Measurements from ENCODE around the gene RBFOX2. TPM values are rescaled to one million over a fixed set of nuclear protein-coding genes. Genes with fewer than 3 reads are reported as not detected.

The RBFOX2 gene
- polyA plus RNA-seq, 1 of the 3 experiments (the other 2 are of a cell fraction) = 115 TPM

DNA sequence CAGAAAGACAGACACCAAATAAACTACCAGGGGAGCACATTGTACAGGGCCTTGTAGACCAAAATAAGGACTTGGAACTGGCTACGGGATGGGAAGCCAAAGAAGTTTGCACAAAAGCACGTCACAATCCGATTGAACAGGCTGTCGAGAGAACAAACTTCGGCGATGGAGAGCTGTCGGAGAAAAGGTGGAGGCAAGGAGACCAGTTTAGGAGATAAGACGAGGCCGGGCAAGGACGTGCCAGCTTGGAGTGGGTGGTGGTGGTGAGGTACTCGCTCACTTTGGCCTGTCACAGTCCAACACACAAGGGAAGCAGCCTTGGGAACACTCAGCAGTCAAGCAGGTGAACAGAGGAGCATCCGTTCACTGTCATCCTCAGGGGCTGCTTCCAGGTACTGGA, 291.9 kb downstream of the RBFOX2 start:
- Histone ChIP-seq H3K4me3 (ENCODE audit: low read depth in 2 of 2, low read length in 1 of 2) (no peak overlapping the region), H3K36me3 (replicated peaks in 1 of 2; ENCODE audit: control insufficient read depth in 1 of 2, insufficient read depth in 2 of 2, low read length in 1 of 2) (peaks cover 31 to 45% of the 10 kb centered on the region in 2 experiments), H3K4me1 (ENCODE audit: control insufficient read depth in 1 of 2, insufficient read depth in 2 of 2, low read depth in 1 of 2, low read length in 1 of 2) (peaks cover 12 to 21% of the 10 kb centered on the region in 2 experiments), H3K9me3 (no peaks in the 10 kb centered on the region), H4K20me1 (ENCODE audit: insufficient read depth) (no peaks in the 10 kb centered on the region), H3K4me2 (no peak overlapping the region), H3K9me2 (no peaks in the 10 kb centered on the region), H2AFZ (ENCODE audit: low read depth) (no peak overlapping the region), H3K27me3 (ENCODE audit: insufficient read depth) (no peaks in the 10 kb centered on the region), H3K27ac (ENCODE audit: low read depth in 2 of 2, low read length in 1 of 2) (no peak overlapping the region), H3K79me2 (ENCODE audit: insufficient read depth) (peaks cover 17% of the 10 kb centered on the region; the same call in 1 of the 2 replicates), H3K9ac (no peak overlapping the region), H3F3A (replicated peaks; ENCODE audit: insufficient read depth) (peaks cover 16% of the 10 kb centered on the region)
- CTCF ChIA-PET = no interaction called here
- no peak for DNase-seq
- no peak for TF ChIP-seq POLR2AphosphoS5 (IDR thresholded peaks at IDR 0.05; ENCODE audit: low read depth, low read length)
- no peak for TF ChIP-seq CHD2 (IDR thresholded peaks at IDR 0.05; ENCODE audit: low read length, partially characterized antibody)
- no peak for TF ChIP-seq FOSL2 (IDR thresholded peaks at IDR 0.05; ENCODE audit: borderline replicate concordance, low read depth)
- TF ChIP-seq GATA2 (CRISPR knock-in tag; IDR thresholded peaks at IDR 0.05) = no peak
- TF ChIP-seq FOXM1 (IDR thresholded peaks at IDR 0.05; ENCODE audit: low read depth) = no peak
- TF ChIP-seq JUND (IDR thresholded peaks at IDR 0.05) = no peak
- TF ChIP-seq IRF3 (IDR thresholded peaks at IDR 0.05; ENCODE audit: low read depth, low read length) = no peak
- TF ChIP-seq RAD21 (IDR thresholded peaks at IDR 0.05; ENCODE audit: low read length) = no peak
- no peak for TF ChIP-seq PBX3 (IDR thresholded peaks at IDR 0.05)
- no peak for TF ChIP-seq SIN3A (IDR thresholded peaks at IDR 0.05; ENCODE audit: borderline replicate concordance, low read depth, low read length)
- no peak for TF ChIP-seq FOXJ3 (CRISPR knock-in tag; IDR thresholded peaks at IDR 0.05)
- TF ChIP-seq EP300 (IDR thresholded peaks at IDR 0.05; ENCODE audit: borderline replicate concordance in 1 of 2, low read depth in 1 of 2, low read length in 1 of 2) = no peak
- TF ChIP-seq ZBTB33 (IDR thresholded peaks at IDR 0.05; ENCODE audit: borderline replicate concordance, low read depth) = no peak
- no peak for TF ChIP-seq EZH2phosphoT487 (IDR thresholded peaks at IDR 0.05; ENCODE audit: borderline replicate concordance, low read depth)
- TF ChIP-seq, protein P1, sequence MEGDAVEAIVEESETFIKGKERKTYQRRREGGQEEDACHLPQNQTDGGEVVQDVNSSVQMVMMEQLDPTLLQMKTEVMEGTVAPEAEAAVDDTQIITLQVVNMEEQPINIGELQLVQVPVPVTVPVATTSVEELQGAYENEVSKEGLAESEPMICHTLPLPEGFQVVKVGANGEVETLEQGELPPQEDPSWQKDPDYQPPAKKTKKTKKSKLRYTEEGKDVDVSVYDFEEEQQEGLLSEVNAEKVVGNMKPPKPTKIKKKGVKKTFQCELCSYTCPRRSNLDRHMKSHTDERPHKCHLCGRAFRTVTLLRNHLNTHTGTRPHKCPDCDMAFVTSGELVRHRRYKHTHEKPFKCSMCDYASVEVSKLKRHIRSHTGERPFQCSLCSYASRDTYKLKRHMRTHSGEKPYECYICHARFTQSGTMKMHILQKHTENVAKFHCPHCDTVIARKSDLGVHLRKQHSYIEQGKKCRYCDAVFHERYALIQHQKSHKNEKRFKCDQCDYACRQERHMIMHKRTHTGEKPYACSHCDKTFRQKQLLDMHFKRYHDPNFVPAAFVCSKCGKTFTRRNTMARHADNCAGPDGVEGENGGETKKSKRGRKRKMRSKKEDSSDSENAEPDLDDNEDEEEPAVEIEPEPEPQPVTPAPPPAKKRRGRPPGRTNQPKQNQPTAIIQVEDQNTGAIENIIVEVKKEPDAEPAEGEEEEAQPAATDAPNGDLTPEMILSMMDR (IDR thresholded peaks at IDR 0.05) = no peak
- no peak for TF ChIP-seq MEF2A (IDR thresholded peaks at IDR 0.05; ENCODE audit: borderline replicate concordance, low read depth)
- TF ChIP-seq TAF1 (IDR thresholded peaks at IDR 0.05; ENCODE audit: borderline replicate concordance, low read depth, low read length) = no peak
- TF ChIP-seq GABPA (IDR thresholded peaks at IDR 0.05; ENCODE audit: low read depth) = no peak
- no peak for TF ChIP-seq SMC3 (IDR thresholded peaks at IDR 0.05; ENCODE audit: low read depth, low read length)
- no peak for TF ChIP-seq RCOR1 (IDR thresholded peaks at IDR 0.05; ENCODE audit: low read length)
- WGBS (ENCODE audit: low lambda C conversion rate) = 96% methylated on average over 11 of the region's 12 CpGs
- POLR2A ChIA-PET = no interaction called here
